ENCODE data around the gene GRM8.
"Not testable (repeated sequence)": the region's sequence is repeated elsewhere in the genome, so short reads cannot be mapped to it uniquely, and the experiment has no call there.

GRM8 gene

DNA sequence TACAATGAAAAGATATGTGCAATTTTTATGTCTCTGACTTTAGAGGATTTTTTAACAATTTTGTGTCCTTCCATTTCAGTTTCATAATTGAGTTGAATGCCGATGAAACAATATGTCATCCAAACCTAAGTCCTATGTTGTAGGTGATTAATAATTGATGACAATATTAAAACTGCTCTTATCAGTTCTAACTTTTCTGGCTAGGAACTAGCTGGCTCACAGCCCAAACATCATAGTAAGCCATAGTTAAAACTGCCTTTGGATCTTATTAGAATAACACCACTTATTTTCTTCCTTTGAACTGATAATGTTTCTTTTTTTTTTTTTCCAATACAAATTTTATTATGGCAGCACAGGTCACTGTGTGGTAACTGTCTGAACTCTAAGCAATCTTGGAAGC, 230.9 kb downstream of the GRM8 start:
- DNase-seq: no peak

DNA sequence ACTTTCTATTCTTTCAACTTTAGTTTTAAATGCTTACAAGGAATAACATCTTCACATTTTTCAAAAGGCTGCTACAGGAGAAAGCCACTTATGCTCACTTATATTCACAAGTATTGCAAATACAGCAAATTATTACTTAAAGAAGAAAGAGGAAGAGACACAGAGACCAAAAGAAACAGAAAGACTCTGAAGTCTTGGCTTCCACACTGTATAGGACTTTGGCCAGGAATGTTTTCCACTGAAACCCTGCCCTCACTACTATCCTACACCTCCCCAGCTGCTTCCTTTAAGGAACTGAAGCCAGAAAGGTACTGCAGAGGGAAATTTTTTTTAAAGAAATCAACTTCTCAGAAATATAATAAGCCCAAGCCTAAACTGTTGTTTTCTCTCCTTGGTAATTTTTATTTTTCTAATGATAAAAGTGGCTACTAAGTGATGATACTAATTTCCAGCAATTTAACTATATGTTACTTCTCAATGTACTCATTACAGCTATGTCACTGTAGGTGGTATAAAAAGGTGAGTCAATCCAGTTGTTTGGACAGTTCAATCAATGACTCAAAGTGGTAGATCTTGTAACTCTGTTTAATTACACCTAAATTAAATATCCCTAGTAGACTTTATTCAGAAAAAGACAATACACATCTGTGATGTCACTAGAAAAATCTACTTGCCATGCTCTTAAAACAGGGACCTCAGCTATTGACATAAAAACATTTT, 231.6 kb downstream of the GRM8 start:
- no peak for DNase-seq

DNA sequence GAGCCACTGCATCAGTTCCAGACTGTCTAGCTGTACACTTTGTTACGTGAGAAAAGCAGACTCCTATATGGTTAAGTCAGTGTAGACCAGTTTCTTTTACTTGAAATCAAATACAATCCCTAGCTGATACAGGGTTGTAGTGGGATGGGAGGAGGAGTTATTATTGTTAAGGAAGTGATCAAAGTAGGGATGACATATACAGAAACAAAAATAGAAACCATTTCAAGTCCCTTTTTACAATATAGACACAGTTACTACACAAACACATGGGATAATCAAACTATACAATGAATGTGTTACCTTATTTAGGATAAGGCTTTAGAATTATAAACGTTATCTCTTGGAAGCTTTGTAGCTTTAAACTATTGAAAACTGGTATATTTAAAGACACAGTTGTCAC, 233.9 kb downstream of the GRM8 start:
- no peak for DNase-seq

DNA sequence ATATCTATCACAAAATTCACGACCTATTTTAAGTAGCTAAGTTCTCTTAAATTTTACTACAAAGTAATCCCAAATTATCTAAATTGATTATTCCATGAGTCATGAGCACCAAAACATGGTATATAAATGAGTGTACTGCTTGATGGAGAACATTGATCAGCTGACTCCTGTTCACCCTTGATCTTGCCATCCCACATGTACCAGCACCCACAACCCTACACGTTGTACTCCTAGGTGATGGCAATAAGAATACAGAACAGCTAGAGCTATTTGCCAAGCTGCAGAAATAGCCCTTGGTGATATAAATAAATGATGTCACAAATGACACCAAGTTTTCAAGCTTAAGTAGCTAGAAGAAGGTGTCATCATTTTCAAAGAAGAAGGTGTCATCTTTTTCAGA, 235.5 kb downstream of the GRM8 start:
- DNase-seq: no peak

DNA sequence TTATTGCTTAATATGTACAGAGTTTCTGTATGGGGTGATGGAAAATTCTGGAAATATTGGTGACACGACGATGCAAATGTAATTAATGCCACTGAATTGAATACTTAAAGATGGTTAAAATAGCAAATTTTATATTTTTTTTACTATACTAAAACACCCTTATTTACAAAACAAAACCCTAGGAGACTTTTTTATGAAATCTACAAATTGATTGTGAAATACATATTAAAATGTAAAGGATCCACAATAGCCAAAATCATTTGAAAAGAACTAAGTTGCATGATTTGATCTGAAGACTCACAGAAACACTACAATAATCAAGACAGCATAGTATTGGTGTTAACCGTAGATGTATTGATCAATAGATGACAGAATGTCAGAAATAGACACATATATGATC, 252.0 kb downstream of the GRM8 start:
- DNase-seq: no peak

DNA sequence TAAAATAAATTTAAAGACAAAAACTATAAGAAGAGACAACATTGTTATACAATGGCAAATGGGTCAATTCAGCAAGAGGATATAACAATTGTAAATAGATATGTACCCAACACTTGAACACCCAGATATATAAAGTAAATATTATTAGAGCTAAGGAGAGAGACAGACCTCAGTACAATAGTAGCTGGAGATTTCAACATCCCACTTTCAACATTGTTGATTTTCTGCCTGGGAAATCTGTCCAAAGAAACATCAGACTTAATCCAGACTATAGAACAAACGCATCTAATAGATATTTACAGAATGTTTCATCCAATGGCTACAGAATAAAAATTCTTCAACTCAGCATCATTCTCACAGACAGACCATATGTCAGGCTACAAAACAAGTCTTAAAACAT, 256.1 kb downstream of the GRM8 start:
- DNase-seq: no peak

DNA sequence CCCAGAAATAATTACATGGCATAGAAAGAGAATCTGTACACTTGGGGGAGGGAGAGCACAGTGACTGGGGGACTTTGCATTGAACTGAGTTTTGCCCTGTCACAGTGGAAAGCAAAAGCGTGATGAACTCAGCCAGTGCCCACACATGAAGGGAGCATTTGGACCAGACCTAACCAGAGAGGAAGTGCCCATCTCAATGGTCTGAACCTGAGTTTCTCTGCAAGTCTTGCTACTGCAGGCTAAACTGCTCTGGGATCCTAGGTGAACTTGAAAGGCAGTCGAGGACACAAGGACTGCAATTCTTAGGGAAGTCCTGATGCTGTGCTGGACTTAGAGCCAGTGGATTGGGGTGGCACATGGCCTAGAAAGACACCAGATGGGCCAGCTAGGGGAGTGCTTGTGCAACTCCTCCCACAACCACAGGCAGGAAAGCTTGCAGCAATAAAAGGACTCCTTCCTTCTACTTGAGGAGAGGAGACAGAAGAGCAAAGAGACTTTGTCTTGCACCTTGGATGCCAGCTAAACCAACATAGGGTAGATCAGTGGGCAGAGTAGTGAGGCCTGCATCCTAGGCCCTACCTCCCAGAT, 259.0 kb downstream of the GRM8 start:
- no peak for DNase-seq

DNA sequence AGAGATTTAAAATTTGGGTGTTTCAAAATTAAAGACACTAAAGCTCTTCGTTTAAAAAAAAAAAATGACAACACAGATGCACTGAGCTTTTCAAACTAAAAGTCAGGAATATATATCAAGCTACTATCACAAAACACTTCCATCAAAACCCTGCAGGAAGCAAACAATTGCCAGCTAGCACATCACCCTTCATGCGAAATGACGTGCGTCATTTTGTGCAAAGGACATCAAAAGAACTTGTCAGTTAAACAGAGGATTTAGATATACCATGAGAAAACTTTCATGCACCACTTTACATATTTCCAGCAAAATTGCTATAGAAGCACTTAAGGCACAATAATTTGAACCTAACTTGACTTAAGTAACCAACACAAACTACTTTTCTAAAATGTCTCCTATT, 264.7 kb downstream of the GRM8 start:
- DNase-seq: no peak

DNA sequence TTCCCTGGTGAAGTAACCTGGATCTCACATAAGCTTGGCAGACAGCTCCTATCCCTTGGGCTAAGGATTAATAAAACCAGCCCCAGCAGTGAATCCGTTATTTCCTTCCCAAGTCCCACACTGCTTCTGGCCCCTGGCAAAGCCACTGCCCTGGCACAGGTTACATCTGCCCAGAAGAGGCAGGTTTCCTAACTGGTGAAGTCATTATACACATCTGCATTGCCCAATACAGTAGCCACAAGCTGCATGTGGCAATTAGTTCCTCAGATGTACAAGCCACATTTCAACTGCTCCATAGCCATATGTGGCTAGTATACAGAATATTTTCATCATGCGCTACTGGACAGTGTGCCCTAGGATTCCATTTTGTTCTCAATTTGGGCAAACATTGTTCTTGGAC, 273.0 kb downstream of the GRM8 start:
- DNase-seq: no peak

DNA sequence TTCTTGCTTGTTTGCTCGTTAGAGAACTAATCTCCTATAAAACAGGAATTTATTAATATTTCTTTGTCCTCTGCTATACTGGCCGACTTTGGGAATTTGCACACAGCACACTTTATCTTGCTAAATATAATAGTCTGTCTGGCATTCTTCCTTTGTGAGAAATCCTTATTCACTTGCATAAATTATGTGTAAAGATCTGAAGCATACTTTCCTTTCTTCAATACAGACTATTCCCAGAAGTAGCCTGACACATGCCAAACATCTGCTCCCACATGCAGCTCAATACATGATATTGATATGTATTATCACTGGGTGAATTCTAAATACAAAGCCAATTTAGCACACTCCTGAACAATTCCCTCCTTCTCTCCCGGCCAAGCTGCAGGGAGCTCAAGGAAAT, 273.9 kb downstream of the GRM8 start:
- no peak for DNase-seq

DNA sequence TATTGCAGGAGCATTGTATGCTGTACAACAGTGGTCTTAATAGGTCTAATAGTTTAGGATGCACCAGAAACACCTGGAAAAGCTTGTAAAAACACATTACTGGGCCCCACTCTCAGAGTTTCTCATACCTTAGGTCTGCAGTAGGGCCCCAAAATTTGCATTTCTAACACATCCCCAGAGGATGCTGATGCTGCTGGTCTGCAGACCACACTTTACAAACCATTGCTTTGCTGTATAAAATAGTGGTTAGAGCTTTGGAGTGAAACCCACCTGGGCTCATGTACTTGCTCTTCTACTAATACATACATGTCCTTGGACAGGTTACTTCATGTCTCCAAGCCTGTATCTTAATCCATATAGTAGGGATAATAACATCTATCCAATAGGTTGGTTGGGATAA, 279.7 kb downstream of the GRM8 start:
- DNase-seq: no peak

DNA sequence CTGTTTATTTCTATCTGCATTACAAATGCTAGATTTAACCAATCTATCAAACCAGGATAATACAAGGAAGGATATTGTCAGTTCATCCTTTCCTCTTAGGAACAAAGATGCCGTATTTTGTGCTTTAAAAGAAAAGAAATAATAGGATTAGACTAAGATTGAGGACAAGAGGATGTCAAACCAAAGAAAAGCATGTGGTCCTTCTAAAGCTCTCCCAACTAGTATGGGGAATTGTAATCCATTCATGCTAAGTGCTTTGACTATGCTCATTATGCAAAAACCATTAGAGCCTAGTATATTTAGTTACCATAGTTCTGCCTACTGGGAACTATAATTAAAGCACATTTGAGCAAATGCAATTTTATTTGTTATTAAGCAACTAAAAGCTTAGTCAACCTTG, 280.2 kb downstream of the GRM8 start:
- no peak for DNase-seq

DNA sequence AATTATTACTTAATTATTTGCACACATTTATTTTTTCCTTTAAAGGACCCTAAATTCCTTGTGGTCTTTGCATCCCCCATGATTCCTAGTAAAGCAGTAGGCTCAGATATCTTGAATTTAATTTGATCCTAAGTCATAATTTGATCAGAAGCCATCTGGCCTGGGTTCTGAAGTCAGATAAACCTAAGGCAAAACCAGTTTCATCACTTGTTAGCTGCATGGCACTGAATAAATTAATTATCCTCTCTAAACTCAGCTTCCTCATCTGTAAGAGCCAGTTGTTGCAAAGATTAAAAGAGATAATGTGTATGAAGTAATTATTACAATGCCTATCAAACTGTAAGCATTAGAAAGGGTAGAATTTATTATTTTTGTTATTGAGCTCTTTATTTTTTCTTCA, 293.1 kb downstream of the GRM8 start:
- no peak for DNase-seq

DNA sequence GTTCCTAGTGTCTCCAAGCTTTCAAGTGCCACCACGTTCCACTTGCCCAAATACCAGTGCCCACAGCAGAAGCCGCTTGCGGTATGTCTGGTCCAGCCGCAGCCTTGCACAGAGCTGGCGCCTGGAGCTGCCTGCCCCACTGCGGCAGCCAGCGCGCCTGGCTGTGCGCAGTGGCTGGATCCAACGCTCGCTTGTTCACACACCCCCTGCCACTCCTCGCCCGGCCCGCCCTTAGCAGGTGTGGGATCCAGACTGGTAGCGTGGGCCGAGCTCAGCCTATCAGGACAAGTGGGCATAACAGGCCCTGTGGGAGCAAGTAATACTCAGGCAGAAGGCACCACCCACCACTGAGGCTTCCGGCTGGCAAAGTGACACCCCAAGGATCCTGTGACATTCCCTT, 294.4 kb downstream of the GRM8 start:
- DNase-seq: no peak

DNA sequence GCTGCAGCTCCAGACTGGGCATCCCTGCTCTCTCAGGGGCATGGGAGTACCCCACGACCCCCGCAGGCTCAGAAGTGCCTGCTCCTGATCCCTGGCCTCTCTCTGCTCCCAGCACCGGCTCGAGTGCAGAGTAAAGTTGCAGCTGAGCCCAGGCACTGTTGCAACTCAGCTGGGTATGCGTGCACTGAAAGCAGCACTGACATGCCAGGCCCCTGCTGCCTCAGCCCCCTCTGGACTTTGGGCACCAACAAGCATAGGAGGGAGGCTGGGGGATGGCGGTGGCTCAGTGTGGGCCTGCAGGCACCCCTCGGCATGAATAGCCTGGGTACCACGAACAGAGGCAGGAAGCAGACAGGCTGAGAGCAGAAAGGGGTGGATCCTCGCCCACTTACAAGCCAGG, 295.3 kb downstream of the GRM8 start:
- DNase-seq: no peak

DNA sequence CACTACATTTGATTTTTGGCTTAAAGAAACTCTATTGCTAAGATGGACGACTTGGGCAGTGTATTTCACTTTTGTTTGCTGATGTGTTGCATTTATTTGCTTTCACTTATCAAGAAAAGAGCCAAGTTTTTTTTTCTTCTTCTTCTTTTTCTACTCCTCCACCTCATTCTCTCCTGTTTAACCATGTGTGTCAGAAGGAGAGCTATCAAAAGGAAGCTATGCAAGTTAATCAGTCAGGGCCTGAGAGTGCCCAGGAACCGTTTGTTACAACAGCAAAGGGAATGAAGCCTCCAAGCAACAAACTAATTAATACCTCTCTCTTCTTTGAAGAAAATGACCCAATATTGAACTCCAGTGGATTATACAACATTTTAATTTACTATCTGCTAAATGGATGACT, 299.3 kb downstream of the GRM8 start:
- no peak for DNase-seq

DNA sequence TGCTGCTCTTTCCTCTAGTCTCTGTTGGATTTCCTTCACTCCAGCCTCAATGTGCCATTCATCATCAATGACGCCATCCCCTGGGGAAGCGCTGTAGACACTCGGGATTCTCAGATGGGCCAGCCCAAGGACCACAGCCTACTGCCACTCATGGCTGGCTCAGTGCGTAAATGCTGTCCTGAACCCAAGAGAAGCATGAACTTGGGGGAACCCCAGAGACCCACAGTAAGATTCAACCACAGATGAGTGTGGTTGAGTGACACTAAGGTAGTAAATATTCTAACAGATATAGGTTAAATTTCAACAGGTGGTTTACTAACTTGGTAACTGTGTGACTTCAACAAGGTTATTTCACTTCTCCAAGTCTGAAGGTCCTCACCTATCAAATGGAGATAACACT, 304.1 kb downstream of the GRM8 start:
- no peak for DNase-seq

DNA sequence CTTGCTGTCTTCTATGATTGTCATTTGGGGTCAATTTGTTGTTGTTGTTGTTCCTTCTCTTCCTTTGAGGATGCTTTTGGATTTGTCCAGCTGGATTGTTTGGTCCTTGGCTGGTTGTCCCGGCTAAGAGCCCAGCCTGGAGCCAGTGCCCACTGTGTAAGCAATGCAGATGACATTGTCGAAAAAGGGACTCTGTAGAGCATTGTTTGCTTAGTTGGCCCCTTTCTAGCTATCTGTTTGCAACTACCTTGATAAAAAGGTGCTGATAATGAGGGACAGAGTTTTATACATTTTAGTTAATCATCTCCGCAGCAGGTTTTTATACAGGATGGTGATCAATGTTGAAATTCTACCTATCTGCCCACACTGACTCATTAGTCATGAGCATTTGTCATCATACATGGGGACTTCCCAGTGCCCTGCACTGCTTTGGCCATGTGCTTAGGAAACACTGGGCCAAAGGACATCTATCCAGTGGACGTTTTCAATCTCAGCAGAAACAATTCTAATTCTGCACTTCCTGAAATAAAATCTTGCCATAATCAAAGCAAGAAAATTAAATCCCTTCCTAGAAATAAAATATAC, 311.9 kb downstream of the GRM8 start:
- DNase-seq: no peak

DNA sequence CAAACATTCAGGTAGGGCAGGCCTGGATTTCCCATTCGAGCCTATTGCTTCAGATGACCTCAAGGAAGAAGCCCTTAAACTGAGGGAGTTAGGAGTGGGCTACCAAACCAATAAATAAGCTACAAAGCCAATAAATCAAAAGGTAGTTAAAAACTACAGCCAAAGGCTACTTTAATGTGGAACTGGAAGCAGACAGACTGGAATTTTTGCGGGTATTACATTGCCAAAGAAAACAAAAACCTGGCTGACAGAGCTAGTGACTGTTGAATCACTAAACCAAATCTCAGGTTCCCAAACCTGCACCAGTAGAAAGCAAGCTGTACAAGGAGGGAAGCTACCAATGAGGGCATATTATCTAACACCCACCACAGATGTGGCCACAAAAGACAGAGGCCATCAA, 315.6 kb downstream of the GRM8 start:
- DNase-seq: no peak

DNA sequence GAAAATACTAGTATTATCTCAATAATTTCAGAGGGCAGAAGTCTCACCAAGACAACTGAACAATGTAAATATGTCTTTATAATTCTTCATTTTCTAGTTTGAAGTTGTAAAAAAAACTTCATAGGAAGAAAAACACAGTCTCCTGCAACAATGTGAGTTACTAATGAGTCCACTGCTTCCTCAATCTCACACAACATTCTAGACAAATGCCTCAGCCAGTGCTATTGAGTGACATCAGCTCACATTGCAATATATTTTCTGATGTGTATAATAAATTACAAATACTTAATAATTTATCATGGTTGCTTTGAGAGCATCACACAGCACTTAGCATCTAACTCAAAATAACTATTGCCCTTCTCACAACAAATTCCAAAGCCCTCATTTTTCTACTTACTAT, 321.2 kb downstream of the GRM8 start:
- no peak for DNase-seq

DNA sequence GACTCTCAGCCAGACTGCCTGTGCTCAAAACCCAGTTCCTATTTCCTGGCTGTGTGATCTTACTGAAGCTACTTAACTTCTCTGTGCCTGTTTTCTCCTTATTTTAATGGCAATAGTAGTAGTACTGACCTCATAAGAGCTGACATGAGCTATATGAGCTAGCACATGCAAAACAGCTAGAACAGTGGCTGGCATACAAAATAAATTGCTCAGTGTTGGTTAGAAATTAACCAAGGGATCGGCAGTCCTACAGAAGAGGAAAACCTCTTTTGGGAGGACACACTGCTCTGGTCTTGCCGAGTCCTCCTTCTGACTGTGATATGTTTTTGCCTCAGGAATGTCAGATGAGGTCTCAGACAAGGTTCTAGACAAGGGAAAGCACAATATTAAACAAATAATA, 322.6 kb downstream of the GRM8 start:
- DNase-seq: no peak

DNA sequence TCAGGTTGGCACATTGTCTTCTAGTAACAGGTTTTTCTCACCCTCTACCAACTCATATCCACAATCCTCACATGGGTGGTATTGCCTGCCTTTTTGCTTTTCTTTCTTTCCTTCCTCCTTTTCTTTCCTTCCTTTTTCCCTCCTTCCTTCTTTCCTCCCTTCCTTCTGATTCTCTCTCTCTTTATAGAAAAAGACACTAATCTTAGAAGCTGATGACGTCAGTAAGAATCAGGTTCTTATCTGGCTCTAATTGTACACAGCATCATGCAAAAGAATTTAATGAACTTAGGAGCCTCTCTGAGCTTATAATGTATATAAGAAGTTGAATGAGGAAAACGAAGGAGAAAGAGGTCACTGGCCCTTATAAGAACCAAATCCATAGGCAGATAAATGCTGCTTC, 328.3 kb downstream of the GRM8 start:
- no peak for DNase-seq

DNA sequence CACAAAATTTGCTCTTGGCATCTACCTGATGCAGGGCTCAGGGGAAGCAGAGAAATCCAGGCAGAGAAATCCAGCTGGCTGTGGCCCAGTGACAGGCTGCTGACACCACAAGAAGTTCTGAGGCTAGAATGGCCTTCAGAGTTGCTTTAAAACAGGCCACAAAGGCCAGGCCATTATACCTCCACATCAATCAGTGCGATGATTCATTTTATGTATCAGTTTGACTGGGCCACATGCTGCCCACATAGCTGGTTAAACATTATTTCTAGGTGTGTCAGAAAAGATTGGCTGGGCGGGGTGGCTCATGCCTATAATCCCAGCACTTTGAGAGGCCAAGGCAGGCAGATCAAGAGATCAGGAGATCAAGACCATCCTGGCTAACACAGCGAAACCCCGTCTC, 341.1 kb downstream of the GRM8 start:
- not testable (repeated sequence) for DNase-seq

DNA sequence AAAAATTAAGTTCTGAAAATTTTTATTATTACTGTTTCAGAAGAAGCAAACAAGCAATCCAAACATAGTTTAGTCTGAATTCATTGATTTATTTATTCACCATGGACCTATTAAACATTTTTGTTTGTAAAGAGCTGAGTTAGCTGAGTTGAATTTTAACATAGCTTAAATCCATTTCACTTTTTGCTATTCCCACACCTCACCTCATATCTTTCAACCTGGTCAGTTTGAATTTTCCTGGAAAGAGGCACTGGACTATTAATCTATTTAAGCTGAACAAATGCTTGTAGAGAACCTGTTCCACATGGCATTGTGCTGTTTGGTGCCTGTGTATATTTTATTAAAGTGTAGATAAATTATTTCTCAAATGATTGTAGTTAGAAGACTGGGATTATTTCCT, 344.2 kb downstream of the GRM8 start:
- DNase-seq: not testable (repeated sequence)

DNA sequence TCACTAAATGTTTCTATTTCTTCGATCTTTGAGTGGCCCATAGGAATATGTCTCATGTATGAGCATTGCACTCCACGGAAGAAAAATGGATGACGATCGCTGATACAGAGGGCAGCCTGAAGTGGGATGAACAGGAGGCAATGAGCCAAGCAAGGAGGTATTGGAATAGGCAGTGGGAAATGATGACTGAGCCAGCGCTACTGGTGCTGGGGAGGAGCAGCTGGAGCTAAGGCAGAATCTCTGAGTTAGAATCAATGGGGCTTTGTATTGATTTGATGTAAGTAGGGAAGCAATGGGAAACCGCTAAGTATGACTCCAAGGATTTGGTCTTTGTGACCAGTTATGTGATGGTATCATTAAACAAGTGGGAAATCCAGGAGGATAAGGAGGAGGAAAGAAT, 345.1 kb downstream of the GRM8 start:
- DNase-seq: not testable (repeated sequence)

All from stimulated activated CD4-positive, alpha-beta T cell treated with anti-CD3 and anti-CD28 coated beads, Interleukin-15, amount 100 ng/mL, for 24 hours (primary cell).